ENCODE results near the gene CLDN8. TPM values are rescaled to one million over a fixed set of nuclear protein-coding genes. Genes with fewer than 3 reads are reported as not detected.

The CLDN8 gene
- total RNA-seq, 1 experiment from 2014 or later, result not detected

DNA sequence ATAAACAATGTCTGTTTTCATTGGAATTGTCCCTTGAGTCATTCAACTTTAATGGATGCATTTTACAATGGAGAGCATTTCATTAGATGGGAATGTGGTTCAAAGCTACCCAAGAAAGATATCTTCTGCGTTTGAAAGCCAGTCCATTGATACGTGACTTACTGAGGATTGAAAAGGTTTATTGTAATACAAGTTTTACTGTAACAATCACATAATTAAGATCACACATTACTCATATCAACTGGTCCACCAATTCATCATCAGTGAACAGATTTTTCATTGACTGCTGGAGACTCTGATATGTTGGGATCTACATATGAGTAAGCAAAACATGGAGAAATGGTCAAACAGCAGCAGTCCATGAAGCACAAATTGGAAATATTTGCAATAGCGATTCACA is 34.0 kb upstream of the CLDN8 start:
- peaks cover 11 to 36% of the 10 kb centered on the region in 2 experiments; a peak in 3 of 4 replicates for H3K9me3 ChIP-seq (ENCODE audit: control insufficient read depth in 1 of 2, insufficient read depth in 1 of 2, low read depth in 1 of 2, low read length in 2 of 2)
- ChIA-PET POLR2A (no interaction called here), RAD21 (ENCODE audit: low non-redundant PET in 1 of 2, low total read pairs in 2 of 2, uncharacterized antibody in 2 of 2, unreplicated experiment in 2 of 2) (no interaction called here), CTCF (no interaction called here)
- no peaks in the 10 kb centered on the region for H3K9me2 ChIP-seq (ENCODE audit: insufficient read depth)
- no peaks in the 10 kb centered on the region for H3K36me3 ChIP-seq (ENCODE audit: control insufficient read depth in 1 of 2, insufficient read depth in 2 of 2, low read length in 2 of 2)
- H3K27ac ChIP-seq (ENCODE audit: low read depth, low read length), result no peak overlapping the region
- no peak for TF ChIP-seq RAD21 (IDR thresholded peaks at IDR 0.05; ENCODE audit: low read depth)
- no peak overlapping the region for H3K4me3 ChIP-seq (replicated peaks in 1 of 2; ENCODE audit: low read depth in 1 of 2, low read length in 2 of 2)
- no peak overlapping the region for H3K4me2 ChIP-seq (ENCODE audit: low read length)
- H3K27me3 ChIP-seq (ENCODE audit: insufficient read depth, low read length), result no peaks in the 10 kb centered on the region
- H3K4me1 ChIP-seq (ENCODE audit: control insufficient read depth in 1 of 2, insufficient read depth in 2 of 2, low read length in 2 of 2), result no peaks in the 10 kb centered on the region
- no peaks in the 10 kb centered on the region for H3K79me2 ChIP-seq (ENCODE audit: insufficient read depth, low read length)
- no peak for ATAC-seq
- H2AFZ ChIP-seq (ENCODE audit: low read depth, low read length, poor library complexity, severe bottlenecking), result no peak overlapping the region
- intact Hi-C loops (cut with micrococcal nuclease), result loop anchor here (5.0 kb wide), 1 partner anchor 827 kb away; no protein-coding TSS in a partner anchor
- no peaks in the 10 kb centered on the region for H4K20me1 ChIP-seq (ENCODE audit: insufficient read depth)
- DNase-seq (ENCODE audit: low read depth, low spot score), result no peak
- BruUV-seq (replicated peaks), result no TSS peak
- H3K9ac ChIP-seq (ENCODE audit: low read length), result no peak overlapping the region

DNA sequence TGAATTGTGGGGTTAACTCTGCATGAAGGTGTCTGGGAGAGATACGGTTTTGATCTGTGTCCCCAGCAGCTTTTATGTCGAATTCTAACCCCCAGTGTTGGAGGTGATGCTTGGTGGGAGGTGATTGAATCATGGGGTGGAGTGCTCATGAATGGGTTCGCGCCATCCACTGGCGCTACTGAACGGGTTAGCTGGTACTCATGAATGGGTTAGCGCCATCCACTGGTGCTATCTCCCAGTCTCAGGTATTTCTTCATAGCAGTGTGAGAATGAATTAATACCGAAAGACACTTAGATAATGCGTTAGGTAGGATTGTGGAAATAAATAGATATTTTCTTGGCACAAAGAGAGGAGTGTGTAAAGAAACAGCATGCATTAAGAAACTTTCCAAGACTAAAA is 32.9 kb upstream of the CLDN8 start:
- ATAC-seq, result no peak
- intact Hi-C loops (cut with micrococcal nuclease), result loop anchor here (5.0 kb wide), 1 partner anchor 828 kb away; no protein-coding TSS in a partner anchor
- H3K27ac ChIP-seq (ENCODE audit: low read depth, low read length), result no peak overlapping the region
- no peak for DNase-seq (ENCODE audit: low read depth, low spot score)
- TF ChIP-seq JUND (IDR thresholded peaks at IDR 0.05), result no peak
- TF ChIP-seq EZH2phosphoT487 (IDR thresholded peaks at IDR 0.05; ENCODE audit: borderline replicate concordance), result no peak
- TF ChIP-seq TCF7L2 (IDR thresholded peaks at IDR 0.05; ENCODE audit: borderline replicate concordance, extremely low read depth, insufficient read depth, insufficient read length), result no peak
- TF ChIP-seq, protein P1, sequence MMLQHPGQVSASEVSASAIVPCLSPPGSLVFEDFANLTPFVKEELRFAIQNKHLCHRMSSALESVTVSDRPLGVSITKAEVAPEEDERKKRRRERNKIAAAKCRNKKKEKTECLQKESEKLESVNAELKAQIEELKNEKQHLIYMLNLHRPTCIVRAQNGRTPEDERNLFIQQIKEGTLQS (IDR thresholded peaks at IDR 0.05), result no peak
- TF ChIP-seq CEBPB (IDR thresholded peaks at IDR 0.05; ENCODE audit: low read depth), result no peak
- TF ChIP-seq, protein P2, sequence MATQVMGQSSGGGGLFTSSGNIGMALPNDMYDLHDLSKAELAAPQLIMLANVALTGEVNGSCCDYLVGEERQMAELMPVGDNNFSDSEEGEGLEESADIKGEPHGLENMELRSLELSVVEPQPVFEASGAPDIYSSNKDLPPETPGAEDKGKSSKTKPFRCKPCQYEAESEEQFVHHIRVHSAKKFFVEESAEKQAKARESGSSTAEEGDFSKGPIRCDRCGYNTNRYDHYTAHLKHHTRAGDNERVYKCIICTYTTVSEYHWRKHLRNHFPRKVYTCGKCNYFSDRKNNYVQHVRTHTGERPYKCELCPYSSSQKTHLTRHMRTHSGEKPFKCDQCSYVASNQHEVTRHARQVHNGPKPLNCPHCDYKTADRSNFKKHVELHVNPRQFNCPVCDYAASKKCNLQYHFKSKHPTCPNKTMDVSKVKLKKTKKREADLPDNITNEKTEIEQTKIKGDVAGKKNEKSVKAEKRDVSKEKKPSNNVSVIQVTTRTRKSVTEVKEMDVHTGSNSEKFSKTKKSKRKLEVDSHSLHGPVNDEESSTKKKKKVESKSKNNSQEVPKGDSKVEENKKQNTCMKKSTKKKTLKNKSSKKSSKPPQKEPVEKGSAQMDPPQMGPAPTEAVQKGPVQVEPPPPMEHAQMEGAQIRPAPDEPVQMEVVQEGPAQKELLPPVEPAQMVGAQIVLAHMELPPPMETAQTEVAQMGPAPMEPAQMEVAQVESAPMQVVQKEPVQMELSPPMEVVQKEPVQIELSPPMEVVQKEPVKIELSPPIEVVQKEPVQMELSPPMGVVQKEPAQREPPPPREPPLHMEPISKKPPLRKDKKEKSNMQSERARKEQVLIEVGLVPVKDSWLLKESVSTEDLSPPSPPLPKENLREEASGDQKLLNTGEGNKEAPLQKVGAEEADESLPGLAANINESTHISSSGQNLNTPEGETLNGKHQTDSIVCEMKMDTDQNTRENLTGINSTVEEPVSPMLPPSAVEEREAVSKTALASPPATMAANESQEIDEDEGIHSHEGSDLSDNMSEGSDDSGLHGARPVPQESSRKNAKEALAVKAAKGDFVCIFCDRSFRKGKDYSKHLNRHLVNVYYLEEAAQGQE (IDR thresholded peaks at IDR 0.05; ENCODE audit: low read depth), result no peak
- no peak for TF ChIP-seq CBX3 (IDR thresholded peaks at IDR 0.05; ENCODE audit: low read depth)
- TF ChIP-seq SP1 (IDR thresholded peaks at IDR 0.05; ENCODE audit: low read depth), result no peak
- no peak for TF ChIP-seq SIN3A (IDR thresholded peaks at IDR 0.05; ENCODE audit: low read depth)
- TF ChIP-seq ELF1 (IDR thresholded peaks at IDR 0.05; ENCODE audit: borderline replicate concordance, low read depth), result no peak
- TF ChIP-seq SRF (IDR thresholded peaks at IDR 0.05; ENCODE audit: low read depth), result no peak
- no peak for TF ChIP-seq RAD21 (IDR thresholded peaks at IDR 0.05; ENCODE audit: low read depth)
- no peak for TF ChIP-seq ZNF274 (IDR thresholded peaks at IDR 0.05; ENCODE audit: low read depth, low read length)
- TF ChIP-seq, protein P3, sequence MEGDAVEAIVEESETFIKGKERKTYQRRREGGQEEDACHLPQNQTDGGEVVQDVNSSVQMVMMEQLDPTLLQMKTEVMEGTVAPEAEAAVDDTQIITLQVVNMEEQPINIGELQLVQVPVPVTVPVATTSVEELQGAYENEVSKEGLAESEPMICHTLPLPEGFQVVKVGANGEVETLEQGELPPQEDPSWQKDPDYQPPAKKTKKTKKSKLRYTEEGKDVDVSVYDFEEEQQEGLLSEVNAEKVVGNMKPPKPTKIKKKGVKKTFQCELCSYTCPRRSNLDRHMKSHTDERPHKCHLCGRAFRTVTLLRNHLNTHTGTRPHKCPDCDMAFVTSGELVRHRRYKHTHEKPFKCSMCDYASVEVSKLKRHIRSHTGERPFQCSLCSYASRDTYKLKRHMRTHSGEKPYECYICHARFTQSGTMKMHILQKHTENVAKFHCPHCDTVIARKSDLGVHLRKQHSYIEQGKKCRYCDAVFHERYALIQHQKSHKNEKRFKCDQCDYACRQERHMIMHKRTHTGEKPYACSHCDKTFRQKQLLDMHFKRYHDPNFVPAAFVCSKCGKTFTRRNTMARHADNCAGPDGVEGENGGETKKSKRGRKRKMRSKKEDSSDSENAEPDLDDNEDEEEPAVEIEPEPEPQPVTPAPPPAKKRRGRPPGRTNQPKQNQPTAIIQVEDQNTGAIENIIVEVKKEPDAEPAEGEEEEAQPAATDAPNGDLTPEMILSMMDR (IDR thresholded peaks at IDR 0.05 in 2 of 3, conservative IDR thresholded peaks at IDR 0.05 in 1 of 3; ENCODE audit: borderline replicate concordance in 1 of 3, insufficient read depth in 1 of 3, low read depth in 2 of 3, low read length in 2 of 3), result no peak
- TF ChIP-seq EZH2 (IDR thresholded peaks at IDR 0.05), result no peak
- no peak for TF ChIP-seq YY1 (IDR thresholded peaks at IDR 0.05; ENCODE audit: extremely low read depth, insufficient replicate concordance, low read depth, low read length)
- TF ChIP-seq POLR2AphosphoS5 (IDR thresholded peaks at IDR 0.05; ENCODE audit: low read depth, low read length), result no peak
- CTCF ChIA-PET, result no interaction called here
- H3K4me3 ChIP-seq (replicated peaks in 1 of 2; ENCODE audit: low read depth in 1 of 2, low read length in 2 of 2), result no peak overlapping the region
- POLR2A ChIA-PET, result no interaction called here
- no peak overlapping the region for H3K4me2 ChIP-seq (ENCODE audit: low read length)
- RAD21 ChIA-PET (ENCODE audit: low non-redundant PET in 1 of 2, low total read pairs in 2 of 2, uncharacterized antibody in 2 of 2, unreplicated experiment in 2 of 2), result no interaction called here
- no peak overlapping the region for H3K9ac ChIP-seq (ENCODE audit: low read length)
- no peaks in the 10 kb centered on the region for H3K9me2 ChIP-seq (ENCODE audit: insufficient read depth)
- H2AFZ ChIP-seq (ENCODE audit: low read depth, low read length, poor library complexity, severe bottlenecking), result no peak overlapping the region
- H3K9me3 ChIP-seq (ENCODE audit: control insufficient read depth in 1 of 2, insufficient read depth in 1 of 2, low read depth in 1 of 2, low read length in 2 of 2), result peaks cover 21 to 40% of the 10 kb centered on the region in 2 experiments; a peak in 3 of 4 replicates
- H4K20me1 ChIP-seq (ENCODE audit: insufficient read depth), result no peaks in the 10 kb centered on the region
- H3K36me3 ChIP-seq (ENCODE audit: control insufficient read depth in 1 of 2, insufficient read depth in 2 of 2, low read length in 2 of 2), result no peaks in the 10 kb centered on the region
- BruUV-seq (replicated peaks), result no TSS peak
- no peaks in the 10 kb centered on the region for H3K79me2 ChIP-seq (ENCODE audit: insufficient read depth, low read length)
- no peaks in the 10 kb centered on the region for H3K27me3 ChIP-seq (ENCODE audit: insufficient read depth, low read length)
- no peaks in the 10 kb centered on the region for H3K4me1 ChIP-seq (ENCODE audit: control insufficient read depth in 1 of 2, insufficient read depth in 2 of 2, low read length in 2 of 2)
